Measurements from ENCODE around the gene SYNPO2L. TPM values are rescaled to one million over a fixed set of nuclear protein-coding genes. Genes with fewer than 3 reads are reported as not detected.

Gene SYNPO2L
- total RNA-seq (ENCODE audit: low replicate concordance): under 0.01 TPM in 1 of 2 replicates, not detected in the other

DNA sequence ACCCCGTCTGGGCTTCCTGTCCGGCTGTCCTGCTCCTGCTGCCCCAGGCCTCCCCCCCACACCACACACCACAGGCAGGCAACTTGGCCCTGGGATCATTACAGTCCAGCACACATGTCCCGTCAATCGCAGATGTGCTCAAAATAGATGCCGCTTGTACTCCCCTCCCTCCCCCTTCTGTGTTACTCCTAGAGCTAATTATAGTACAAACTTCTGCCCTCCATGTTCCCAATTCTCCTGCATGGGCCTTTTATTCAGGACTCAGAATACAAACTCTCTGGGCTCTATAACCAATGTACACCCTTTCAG is at the start of gene SYNPO2L:
Gene SYNPO2L, minus strand, starts transcription at position 40 of the 309 bp plus-strand sequence. CDS start 107 bp downstream, outside the sequence.

DNA sequence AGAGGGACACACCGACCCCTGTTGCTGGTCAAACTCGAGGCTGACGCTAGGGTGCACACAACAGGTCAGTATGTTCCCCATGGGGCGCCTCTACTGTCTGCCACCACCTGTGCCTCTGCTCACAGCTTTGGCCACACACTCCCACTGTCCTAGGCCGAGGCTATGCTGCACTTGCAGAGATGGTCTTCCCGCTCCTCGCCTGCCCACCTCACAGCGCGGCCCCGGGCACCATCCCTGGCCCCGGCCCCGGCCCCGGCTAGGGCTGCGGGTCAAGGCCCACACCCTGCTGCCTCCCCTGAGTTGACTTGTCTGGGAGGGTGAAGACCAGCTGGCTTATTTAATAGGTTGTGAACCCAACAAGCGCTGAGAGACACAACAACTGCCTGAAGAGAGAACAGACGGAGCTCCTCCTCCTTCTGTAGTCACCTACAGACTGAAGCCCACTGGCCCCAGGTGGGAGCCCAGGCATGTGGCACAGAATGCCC is 41.9 kb upstream of the SYNPO2L start, which contains the start of gene AGAP5:
Gene AGAP5, minus strand, starts transcription at position 435 of the 485 bp plus-strand sequence. Its CDS starts 354 bp downstream, at position 81.

DNA sequence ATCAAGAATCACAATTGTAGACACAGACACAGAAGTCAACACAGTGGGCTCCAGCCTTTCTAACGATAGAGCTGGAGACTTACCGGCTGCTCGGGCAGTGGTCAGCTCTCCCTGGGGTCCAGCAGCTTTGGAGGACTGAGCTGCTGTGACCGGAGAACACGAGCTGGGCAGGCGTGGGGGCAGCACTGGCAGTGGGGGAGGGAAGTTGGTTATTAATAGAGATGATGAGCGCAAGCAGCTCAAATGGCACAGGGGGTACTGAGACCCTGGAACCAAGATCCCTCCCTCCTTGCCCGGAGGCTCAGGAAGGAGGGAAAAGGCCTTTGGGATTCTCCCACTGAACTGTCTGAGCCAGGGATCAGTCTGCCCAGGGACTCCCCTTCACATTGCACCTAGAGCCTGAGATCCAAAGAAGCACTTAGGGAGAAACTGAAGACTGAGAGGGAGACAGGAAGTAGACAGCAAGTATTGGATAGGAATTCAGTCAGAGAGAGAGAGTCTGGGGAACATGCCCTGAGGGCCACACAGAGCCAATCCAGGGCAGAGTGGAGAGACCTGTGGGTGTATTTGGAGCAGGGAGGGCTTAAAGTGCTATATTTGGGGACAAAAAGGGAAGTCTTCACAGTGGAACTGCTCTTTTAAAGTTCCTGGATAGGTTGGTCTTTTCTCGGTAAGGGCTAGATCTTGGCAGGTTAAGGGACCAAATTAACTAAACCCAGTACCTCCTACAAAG is 14.3 kb downstream of the SYNPO2L start, which contains the start of gene MYOZ1:
Gene MYOZ1, minus strand, starts transcription at position 147 of the 733 bp plus-strand sequence. CDS start 1,457 bp downstream, outside the sequence.

Other genes with a start within 250 kb of the SYNPO2L start
- 82.7 and 89.0 TPM in 2 replicates for gene ANXA7, start 242.0 kb downstream of the SYNPO2L start, total RNA-seq (ENCODE audit: low replicate concordance)
- gene MSS51, start 222.5 kb downstream of the SYNPO2L start, total RNA-seq (ENCODE audit: low replicate concordance): 0.60 and 1.8 TPM in 2 replicates
- 18.4 and 21.1 TPM in 2 replicates for gene PPP3CB, start 160.0 kb downstream of the SYNPO2L start, total RNA-seq (ENCODE audit: low replicate concordance)
- 3.4 and 5.3 TPM in 2 replicates for gene USP54, start 64.7 kb downstream of the SYNPO2L start, total RNA-seq (ENCODE audit: low replicate concordance)
- 0.23 TPM in 1 of 2 replicates, not detected in the other for gene MYOZ1, start 14.6 kb downstream of the SYNPO2L start, total RNA-seq (ENCODE audit: low replicate concordance)
- gene AGAP5, start 42.1 kb upstream of the SYNPO2L start, total RNA-seq (ENCODE audit: low replicate concordance): 1.7 and 4.1 TPM in 2 replicates
- 53.9 and 63.6 TPM in 2 replicates for gene SEC24C, start 88.3 kb upstream of the SYNPO2L start, total RNA-seq (ENCODE audit: low replicate concordance)
- gene CHCHD1, start 126.0 kb upstream of the SYNPO2L start, total RNA-seq (ENCODE audit: low replicate concordance): 11.0 and 30.1 TPM in 2 replicates
- 40.9 and 60.0 TPM in 2 replicates for gene ZSWIM8, start 129.6 kb upstream of the SYNPO2L start, total RNA-seq (ENCODE audit: low replicate concordance)
- 7.7 and 13.0 TPM in 2 replicates for gene NDST2, start 155.6 kb upstream of the SYNPO2L start, total RNA-seq (ENCODE audit: low replicate concordance)
- 18.1 and 22.4 TPM in 2 replicates for gene CAMK2G, start 218.5 kb upstream of the SYNPO2L start, total RNA-seq (ENCODE audit: low replicate concordance)

Data from smooth muscle cell of the coronary artery (primary cell).